HG03045 (cell line): ENCODE measurements around the gene METTL1.
"Not testable (repeated sequence)": the region's sequence is repeated elsewhere in the genome, so short reads cannot be mapped to it uniquely, and the experiment has no call there.

Experiments used
- ATAC-seq: cut with Tn5 transposase; IDR thresholded peaks from one replicate; pipeline ENCODE4 v1.9.1; 2021; ENCODE audit warnings: mild to moderate bottlenecking, moderate library complexity; ENCODE audit not compliant: unreplicated experiment

METTL1 gene

DNA sequence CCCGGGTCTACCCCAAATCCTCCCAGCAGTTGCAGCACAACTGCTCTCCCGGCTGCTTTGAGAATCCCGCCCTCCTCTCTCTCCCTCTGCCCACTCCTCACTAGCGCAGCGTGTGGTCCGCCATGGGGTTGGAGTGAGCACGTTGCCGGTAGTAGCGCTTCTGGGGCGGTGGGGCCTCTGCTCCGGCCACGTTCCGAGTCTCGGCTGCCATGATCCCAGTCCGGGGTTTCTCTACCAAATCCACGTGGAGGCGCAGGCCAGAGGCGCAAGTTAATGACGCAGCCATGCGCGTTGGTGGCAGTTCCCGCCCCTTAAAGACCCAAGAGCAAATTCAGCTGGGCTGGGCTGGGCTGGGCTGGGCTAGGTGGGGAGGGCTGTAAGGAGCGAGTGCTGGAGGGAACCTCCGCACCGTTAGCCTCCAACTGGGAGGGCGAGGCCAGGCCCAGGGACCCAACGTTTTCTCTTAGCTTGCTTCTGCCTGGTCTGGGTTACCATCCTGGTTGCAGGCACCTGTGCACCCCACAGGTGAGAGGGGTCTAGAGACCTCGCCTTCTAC lies at the start of gene METTL1:
Gene METTL1, minus strand, starts transcription at position 233 of the 556 bp plus-strand sequence. Its CDS starts 22 bp downstream, at position 211.
- peak; percentile 74 for ATAC-seq

DNA sequence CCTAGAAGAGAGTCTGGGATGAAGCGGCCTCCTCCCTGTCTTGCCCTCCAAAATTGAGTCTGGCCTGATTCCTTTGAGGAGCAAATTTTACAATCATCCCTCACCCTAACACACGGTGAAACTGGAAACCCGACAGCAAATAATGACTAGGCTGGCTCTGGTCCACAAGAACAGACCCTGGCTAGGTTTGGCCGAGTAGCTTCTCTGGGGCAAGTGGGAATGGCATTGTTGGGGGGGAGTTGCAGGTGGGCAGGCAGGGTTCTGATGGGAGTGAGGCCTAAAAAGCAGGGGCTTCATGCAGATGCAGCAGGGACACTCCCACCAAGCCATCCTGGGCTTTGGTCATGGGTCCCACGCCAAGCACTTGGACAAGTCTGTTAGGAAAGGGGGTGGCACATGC lies 49.1 kb upstream of the METTL1 start:
- ATAC-seq: not testable (repeated sequence)

DNA sequence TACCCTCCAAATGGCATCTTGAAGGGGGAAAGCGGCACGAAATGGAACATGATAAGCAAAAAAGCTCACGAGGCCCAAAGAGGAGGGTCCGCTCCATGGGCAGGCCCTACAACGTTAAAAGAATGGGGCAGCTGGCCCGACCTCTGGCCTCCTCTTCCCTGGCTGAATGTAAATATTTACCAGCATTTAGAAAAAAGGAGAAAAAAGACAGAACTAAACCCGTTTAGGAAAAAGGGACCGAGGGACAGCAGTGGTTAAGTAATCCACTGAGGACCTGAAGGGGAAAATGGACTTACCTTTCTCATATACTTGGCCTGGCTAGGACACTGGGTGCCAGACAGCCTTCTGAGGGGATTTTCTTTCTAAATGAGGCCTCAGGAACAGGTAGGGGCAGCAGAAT lies 48.2 kb upstream of the METTL1 start:
- ATAC-seq: not testable (repeated sequence)

DNA sequence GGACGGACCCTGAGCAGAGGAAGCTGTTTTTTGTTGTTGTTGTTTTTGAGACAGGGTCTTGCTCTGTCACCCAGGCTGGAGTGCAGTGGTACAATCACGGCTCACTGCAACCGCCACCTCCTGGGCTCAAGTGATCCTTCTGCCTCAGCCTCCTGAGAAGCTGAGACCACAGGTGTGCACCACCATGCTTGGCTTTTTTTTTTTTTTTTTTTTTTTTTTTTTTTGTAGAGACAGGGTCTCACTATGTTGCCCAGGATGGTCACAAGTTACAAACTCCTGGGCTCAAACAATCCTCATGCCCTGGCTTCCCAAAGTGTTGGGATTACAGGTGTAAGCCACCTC lies 46.1 kb upstream of the METTL1 start:
- not testable (repeated sequence) for ATAC-seq

DNA sequence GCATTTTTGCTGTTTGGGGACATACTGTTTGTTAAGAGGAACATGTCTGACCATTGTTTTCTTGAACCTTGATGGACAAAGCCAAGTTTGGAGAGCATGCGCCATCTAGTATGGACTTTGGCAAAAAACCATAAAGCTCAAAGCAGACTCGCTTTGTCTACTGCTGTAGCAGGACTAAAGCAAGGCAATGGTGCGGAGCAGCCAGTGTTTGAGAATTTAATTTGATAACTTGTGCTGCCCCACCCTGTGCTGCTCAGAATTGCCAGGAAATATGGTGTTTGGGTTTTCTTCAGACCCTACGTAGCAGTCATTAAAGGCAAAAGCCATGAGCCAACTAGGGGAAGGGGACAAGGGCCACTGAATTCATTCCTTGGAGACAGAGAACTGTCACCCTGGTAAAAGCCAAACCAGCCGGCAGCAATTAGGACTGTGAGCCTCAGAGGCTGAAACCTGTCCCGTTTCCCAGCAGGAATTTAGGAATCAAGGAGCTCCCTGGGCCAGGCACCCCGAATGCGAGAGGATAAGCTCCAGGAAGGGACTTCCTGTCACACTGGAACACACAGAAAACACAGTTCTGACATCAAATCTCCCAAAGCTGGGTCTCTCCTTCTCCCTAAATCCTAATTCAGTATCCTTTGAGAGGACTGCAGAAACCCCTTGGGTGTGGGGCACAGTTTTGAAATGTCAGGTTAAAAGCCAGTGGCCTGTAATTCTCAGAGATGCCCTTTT lies 45.5 kb upstream of the METTL1 start:
- ATAC-seq: no peak

DNA sequence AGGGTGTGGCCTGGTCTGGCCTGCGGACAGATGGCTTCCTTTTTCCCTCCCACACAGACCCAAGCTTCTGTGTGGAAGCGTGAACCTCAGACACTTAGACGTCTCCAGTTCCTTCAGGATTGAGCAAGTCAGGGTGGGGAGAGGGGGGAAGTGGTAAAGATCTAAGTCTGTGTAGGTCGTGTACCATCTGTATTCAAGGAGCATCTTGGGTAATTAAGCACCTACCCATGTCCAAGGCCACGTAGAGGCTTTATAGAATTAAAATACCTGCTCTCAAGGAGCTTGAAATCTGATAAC lies 44.9 kb upstream of the METTL1 start:
- no peak for ATAC-seq

DNA sequence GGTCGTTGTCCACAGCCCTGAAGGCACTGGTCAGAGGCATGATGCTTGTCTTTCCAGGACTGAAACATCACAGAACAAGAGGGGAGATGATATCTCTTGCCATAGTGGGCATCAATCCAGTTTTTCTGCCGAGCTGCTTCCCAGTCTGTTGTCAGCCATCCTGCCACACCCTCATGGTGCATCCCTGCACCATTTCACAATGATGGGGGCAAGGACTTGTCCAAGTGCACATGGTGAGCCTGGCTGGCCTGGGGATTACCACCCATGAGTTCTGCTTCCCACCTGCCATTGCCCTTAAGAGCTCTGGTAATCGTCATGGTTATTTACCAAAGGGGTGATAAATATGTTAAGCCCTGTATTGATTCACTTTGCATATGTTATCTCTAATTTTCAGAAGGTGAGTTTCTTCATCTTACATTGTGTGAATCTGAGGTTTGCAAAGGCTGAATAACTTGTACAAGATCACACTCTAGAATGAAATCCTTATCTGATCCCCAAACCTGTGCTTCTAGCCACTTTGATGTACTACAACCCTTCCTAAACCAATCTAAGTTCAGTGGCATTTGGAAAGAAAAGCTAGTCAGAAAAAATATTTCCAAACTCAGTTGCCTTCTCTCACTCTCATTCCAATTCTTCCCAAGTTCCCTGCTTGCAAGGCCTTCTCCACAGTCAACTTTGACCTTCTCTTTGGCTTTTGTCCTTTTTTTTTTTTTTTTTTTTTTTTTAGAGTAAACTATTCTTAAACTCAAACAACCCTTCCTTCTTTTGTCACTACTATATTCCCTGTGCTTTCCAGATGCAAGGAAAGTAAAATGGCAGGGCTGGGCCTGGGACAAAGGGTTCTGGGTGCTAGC lies 44.3 kb upstream of the METTL1 start:
- ATAC-seq: no peak

DNA sequence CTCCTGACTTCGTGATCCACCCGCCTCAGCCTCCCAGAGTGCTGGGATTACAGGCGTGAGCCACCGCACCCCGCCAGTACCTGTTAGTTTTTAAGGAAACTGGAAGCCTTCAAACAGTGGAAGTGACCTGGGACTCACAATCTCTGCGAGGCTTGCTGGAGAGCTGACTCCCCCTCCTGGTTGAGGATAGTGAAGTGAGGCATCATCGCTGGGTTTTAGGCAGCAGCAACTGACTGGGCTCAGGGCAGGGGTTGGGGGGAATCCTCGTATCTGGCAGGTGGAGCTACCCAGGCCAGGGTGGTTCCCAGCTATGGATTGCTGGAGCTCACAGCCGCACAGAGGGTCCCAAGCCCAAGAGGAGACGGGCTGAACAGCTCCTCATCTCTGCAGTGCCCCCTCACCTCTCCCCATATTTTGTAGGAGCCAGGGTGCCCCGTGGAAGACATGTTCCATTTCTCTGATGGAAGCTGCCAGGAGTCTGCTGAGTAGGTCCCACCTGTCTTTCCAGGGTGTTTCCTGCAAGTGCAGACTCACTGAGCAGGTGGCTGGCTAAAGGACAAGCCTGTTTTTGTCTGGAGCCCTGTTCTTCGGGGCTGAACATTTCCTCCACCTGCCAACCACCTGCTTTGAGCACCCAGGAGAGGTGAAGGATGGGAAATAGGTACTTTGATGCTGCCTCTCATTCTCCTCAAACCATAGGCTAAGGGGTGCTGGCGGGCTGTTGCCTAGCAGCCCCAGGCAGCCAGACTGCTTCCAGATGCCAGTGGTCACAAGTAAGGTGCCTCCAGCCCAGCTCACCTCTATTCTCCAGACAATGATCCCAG lies 43.5 kb upstream of the METTL1 start:
- no peak for ATAC-seq

DNA sequence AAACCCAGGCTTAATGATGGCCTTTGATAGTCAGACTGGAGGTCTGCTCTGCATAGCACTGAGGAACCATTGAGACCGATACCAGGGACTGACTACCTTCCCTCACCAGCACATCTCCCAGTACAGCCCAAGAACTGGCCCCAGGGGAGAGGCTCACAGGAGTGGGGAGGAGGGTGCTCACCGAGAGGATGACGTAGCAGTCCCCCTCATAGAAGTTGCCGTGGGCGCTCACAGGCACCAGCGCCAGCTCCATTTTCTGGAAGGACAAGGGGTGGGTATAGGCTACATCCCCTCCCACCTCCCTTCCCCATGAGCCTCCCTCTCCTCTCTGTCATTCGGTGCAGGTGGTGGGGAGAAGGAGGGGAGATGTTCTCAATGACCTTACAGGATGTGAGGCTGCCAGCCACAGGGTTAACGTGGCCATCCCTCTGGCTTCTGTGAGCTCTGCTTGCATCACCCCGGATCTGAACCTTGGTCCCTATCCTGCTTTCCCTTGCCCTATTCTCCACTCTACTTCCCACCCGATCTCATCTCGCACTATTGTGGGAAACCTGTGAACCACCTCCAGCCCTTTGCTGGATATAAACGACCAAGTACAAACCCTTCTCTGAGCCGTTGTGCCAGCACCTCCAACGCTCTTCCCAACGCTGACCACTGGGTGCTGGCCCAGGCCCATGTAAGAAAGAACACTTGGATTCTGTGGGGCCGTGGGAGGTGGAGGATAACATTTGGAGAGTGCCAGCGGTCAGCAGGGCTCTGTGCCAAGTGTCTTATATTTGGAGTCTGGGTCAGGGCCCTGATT lies 42.3 kb upstream of the METTL1 start:
- no peak for ATAC-seq

DNA sequence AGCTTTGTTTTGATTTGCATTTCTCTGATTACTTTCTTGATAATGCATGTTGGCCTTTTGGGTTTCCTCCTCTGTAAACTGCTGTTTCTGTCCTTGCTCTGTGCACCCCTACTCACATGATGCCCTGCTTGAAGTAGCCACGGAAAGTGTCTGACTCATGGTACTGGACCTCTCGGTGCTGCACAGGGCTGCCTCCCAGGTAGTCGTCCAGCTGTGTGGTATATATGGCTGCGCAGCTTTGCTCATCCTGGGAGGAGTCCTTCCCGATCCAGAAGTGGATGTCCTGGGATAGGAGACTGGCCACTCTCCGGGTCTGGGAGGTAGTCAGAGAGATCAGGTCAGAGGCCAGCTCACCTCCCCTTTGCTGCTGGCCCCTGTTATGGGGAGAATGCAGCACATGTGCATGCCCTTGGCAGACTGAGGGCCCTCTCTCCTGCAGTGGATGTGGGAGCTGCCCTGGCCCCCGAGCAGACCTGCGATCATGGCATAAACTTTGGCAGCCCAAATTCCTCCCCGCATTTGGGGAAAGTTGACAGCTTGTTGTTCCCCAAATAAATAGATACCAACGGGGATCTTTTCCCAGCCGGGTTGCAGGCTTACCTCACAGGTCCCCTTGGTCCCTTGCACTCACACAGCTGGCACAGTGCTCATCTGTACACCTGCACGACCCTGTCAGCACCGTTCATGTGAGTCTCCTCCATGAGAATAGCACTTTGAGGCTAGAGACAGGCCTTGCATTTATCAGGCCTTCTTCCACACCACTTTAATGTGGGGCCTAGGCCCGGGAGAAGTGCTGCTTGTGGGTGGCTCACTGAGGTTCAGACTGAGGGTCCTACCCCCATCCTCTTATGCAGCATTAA lies 41.4 kb upstream of the METTL1 start:
- ATAC-seq: no peak

DNA sequence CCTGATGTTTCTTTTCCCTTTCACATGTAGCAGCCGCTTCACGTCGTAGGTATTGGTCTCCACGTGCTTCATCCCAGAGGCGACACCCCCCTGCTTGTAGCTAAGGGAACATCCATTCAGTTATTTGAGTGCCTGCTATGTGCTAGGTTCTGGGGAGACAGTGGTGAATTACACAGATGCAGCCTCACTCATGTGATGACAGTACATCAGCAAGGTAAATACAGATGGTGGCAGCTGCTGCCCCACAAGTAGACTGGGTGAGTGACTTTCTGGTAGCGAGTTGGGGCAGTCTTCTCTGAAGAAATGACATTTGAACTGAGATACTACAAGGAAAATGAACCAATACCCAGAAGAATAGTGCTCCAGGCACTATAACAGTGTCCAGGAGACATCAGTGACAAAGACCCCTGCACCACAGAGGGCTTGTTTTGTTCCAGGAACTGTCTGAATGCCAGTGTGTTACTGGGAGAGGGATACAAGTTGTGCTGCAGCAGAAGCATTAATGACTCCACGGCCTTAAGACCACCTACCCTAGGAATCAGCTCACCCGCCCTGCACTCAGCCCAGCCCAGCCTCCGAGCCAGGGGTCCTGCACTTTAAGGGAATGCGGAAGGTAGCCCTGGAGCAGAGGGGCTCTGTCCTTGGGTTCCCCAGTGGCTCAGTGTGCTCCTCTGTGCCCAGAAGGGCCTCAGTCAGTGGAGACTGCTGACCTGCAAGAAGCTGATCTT lies 39.3 kb upstream of the METTL1 start:
- no peak for ATAC-seq

DNA sequence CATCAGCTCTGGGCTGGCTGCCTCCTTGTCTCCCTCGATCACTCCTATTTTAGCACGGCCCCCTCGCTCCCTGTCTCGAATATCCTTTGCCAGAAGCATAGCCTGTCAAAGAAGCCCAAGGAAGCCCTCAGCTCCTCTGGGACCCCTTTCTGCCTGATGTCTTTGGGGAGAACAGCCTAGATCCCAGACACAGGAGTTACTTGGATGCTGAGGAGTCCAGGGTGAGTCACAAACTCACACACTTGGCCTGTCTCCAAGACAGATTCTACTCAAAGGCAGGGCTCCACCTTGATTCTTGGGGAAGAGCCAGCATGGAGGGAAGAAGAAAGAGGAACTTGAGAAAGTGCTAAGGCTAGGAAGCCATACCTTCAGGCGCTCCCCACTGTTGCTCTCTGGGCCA lies 38.5 kb upstream of the METTL1 start:
- ATAC-seq: no peak

DNA sequence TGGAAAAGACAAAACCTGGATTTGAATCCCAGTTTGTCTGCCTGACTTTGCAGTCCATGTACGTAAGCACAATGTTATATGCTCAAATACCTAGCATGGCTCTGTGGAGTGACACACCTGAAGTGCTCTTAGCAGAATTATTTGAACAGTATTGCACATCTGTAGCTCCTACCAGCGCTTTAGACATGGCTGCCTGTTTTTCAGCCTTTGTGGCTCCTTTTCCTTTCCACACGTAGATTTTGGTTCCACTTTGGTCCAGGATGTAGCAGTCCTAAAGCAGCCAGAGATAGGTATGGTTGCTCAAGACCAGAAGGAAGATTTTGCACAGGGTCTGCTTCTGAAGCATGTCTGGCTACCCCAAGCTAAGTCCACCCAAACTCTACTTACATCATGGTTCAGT lies 37.5 kb upstream of the METTL1 start:
- no peak for ATAC-seq

DNA sequence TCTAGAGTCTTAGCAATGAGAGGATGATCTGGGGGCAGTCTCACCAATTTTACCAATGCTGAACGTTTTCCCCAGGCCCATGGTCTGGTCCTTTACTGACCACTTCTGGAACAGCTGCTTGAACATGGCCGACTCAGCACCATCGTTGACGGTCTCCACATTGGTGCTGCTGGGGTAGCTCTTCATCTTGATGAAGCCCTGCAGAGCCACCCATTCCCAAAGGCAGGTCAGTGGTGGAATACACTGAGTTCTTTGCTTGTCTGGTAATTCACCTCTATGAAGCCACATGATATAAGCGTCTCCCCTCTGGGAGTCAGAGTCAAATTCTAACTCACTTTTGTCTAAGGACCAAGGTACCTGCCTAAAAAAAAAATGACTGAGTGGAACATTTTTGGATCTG lies 36.4 kb upstream of the METTL1 start:
- no peak for ATAC-seq

DNA sequence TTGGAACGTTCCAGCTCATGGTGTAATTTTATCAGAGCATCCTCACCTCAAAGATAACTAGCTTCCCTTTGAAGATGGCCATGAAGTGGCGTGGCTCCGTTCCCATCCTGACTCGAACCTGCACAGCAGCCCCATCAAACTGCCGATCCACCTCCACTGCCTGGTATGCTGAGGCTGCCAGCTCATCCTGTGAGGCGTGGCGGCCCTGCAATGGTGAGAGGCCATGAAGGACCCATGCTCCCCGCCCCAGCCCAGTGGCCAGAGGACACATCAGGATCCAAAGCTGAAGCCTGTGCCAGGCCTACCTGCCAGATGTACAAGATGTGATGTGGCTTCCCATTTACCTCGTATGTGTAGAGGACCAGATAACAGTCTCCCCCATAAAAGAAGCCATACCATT lies 35.4 kb upstream of the METTL1 start:
- no peak for ATAC-seq

DNA sequence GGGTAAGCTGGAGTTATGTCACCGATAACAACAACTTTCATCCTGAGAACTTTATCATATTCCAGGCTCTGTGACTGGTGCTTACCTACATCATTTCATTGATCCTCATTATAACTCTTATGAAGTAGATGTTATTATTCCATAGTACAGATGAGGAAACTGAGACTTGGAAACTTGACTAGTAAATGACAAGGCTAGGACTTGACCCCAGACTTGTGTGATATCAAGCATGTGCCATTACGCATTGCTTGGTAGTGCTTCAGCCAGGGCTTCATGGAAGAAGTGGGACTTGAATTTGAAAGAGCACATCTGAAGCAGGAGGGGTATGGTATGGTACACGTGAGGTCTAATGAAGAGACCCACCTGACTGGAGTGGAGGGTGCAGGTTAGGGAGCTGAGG lies 34.8 kb upstream of the METTL1 start:
- no peak for ATAC-seq

DNA sequence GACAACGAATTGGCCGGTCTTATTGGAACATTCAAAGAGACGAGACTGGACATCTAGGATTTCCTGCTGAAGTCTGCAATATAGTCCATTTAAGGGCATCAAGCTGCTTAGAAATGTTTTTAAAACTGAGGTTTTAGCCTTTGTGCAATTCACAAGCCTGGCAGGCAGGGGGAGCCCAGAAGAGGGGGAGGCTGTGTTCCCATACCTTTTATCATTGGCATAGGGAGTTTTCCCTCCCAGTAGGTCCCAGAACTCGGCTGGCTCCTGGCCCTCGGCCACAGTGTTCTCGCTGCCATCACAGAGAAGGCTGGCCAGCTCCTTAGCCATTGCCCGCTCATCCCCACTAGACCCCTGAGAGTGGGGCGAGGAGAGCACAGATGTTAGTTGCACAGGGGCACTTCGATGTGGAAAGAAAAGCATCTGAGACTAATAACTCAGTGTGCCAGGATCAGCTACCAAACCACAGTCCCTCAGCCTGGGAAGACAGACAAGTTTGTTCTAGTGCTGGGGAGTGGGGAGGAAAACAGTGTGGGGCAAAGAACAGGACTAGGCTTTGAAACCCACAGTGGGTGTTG lies 31.5 kb upstream of the METTL1 start:
- no peak for ATAC-seq

DNA sequence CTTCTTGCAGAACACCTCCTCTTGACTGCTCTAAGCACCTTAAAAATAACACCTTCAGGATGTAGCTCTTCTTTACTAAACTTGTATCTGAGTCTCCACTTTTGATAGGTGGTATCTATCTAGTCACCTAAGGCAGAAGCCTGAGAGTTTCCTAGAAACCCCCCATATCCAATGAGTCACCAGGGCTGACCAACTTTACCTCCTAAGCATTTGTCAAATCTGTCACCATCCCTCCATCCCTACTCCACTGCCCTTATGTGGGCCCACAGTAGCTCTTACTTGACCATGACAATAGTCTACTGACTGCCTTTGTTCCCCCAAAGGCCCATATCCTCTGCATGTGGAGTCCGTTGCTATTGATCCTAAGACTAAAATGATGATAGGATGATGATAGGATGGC lies 30.7 kb upstream of the METTL1 start:
- no peak for ATAC-seq

DNA sequence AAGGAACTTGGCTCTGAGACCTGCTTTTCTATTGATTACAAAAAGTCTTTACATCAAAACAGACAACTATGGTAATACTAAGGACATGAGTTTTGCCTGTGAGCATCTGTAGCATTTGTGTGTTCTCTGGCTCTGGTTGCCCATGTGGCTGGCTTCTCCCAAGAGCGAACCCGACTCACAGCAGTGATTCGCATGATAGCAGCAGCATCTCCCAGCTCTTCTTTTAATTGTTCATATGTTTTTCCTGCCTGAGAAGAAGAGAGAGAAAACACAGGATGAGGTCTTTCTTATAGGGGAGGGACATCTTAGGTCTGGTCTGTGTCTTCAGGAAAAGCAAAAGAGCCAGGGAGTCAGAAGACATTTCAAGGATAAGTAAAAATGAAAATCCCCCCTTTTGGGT lies 29.1 kb upstream of the METTL1 start:
- ATAC-seq: no peak
